ENCODE results near the gene HMG20A. TPM values are rescaled to one million over a fixed set of nuclear protein-coding genes. Genes with fewer than 3 reads are reported as not detected.
"Not testable (repeated sequence)": the region's sequence is repeated elsewhere in the genome, so short reads cannot be mapped to it uniquely, and the experiment has no call there.

Gene HMG20A
- total and polyA plus RNA-seq, 10 donors = 17.9 to 107 (median 77.2) TPM

GRCh38 chr15:77400258-77400657 is 20.4 kb upstream of the HMG20A start:
- WGBS, 5 donors = 91 to 100% (median 97%) methylated on average over 1 of the region's 1 CpG
- H3K4me3 ChIP-seq = no peak overlapping the region
- intact Hi-C loops (cut with DNase I; ENCODE audit: low total_unique reads) = no loop called here
- H3K4me1 ChIP-seq = peaks cover 0 to 31% (median 5%) of the 10 kb centered on the region in 6 donors
- H3K36me3 ChIP-seq = no peaks in the 10 kb centered on the region
- no peaks in the 10 kb centered on the region for H3K27me3 ChIP-seq (replicated peaks in 1 of 7)
- no peak overlapping the region for H3K27ac ChIP-seq
- peaks cover 6 to 55% (median 52%) of the 10 kb centered on the region in 8 donors for H3K9me3 ChIP-seq
- TF ChIP-seq CTCF (IDR thresholded peaks at IDR 0.05 in 8 of 11, conservative IDR thresholded peaks at IDR 0.05 in 3 of 11) = no peak
- TF ChIP-seq POLR2AphosphoS5 (IDR thresholded peaks at IDR 0.05) = no peak
- TF ChIP-seq POLR2A (IDR thresholded peaks at IDR 0.05) = no peak
- no peak for DNase-seq

- Histone ChIP-seq H3K27ac (no peak overlapping the region), H3K4me1 (peaks cover 9 to 52% (median 18%) of the 10 kb centered on the region in 6 donors), H3K4me3 (no peak overlapping the region), H3K9me3 (peaks cover 6 to 29% (median 27%) of the 10 kb centered on the region in 8 donors), H3K27me3 (replicated peaks in 1 of 7) (no peaks in the 10 kb centered on the region), H3K36me3 (no peaks in the 10 kb centered on the region)
- 42 to 59% (median 45%) methylated on average over 1 of the region's 1 CpG for WGBS, 5 donors
- TF ChIP-seq POLR2AphosphoS5 (IDR thresholded peaks at IDR 0.05) (no peak), CTCF (IDR thresholded peaks at IDR 0.05 in 8 of 11, conservative IDR thresholded peaks at IDR 0.05 in 3 of 11) (no peak), POLR2A (IDR thresholded peaks at IDR 0.05) (no peak)
- intact Hi-C loops (cut with DNase I; ENCODE audit: low total_unique reads) = no loop called here
- DNase-seq = no peak
Observed at GRCh38 chr15:77402740-77403379, 17.8 kb upstream of the HMG20A start.

GRCh38 chr15:77406173-77406759 is 14.4 kb upstream of the HMG20A start:
- H3K4me1 ChIP-seq = peaks cover 20 to 82% (median 41%) of the 10 kb centered on the region in 6 donors
- WGBS, 5 donors = 73 to 88% (median 83%) methylated on average over 1 of the region's 1 CpG
- H3K4me3 ChIP-seq; DNase-seq; intact Hi-C loops (cut with DNase I; ENCODE audit: low total_unique reads); H3K27ac ChIP-seq; H3K9me3 ChIP-seq; H3K36me3 ChIP-seq; H3K27me3 ChIP-seq (replicated peaks in 1 of 7): not testable (repeated sequence)

- TF ChIP-seq CTCF (IDR thresholded peaks at IDR 0.05 in 8 of 11, conservative IDR thresholded peaks at IDR 0.05 in 3 of 11) (no peak), POLR2AphosphoS5 (IDR thresholded peaks at IDR 0.05) (no peak), POLR2A (IDR thresholded peaks at IDR 0.05) (no peak)
- Histone ChIP-seq H3K9me3 (no peaks in the 10 kb centered on the region), H3K4me1 (peaks cover 20 to 84% (median 45%) of the 10 kb centered on the region in 6 donors), H3K27me3 (replicated peaks in 1 of 7) (no peaks in the 10 kb centered on the region), H3K4me3 (no peak overlapping the region), H3K27ac (no peak overlapping the region), H3K36me3 (no peaks in the 10 kb centered on the region)
- DNase-seq = no peak
- 87 to 92% (median 91%) methylated on average over 4 of the region's 4 CpGs for WGBS, 5 donors
- intact Hi-C loops (cut with DNase I; ENCODE audit: low total_unique reads) = no loop called here
Observed at GRCh38 chr15:77406846-77407245, 13.8 kb upstream of the HMG20A start.
